Right cardiac atrium (tissue), 5 donors: ENCODE data around the gene SOBP. TPM values are rescaled to one million over a fixed set of nuclear protein-coding genes. Genes with fewer than 3 reads are reported as not detected.

ENCODE experiments used
- ATAC-seq, 2 donors: fragments of 200-7000 bp; cut with Tn5 transposase; one replicate each; pipeline versions ENCODE4 v1.8.0 to v1.9.1; 2020; ENCODE audit warnings: moderate library complexity in 2 of 2, mild to moderate bottlenecking in 1 of 2
- DNase-seq, 3 donors: peaks; one replicate each; pipeline ENCODE4 v3.0.0-alpha.2; 2020
- H3K27ac ChIP-seq: one replicate; pipeline ENCODE4 v1.5.1; 2013; ENCODE audit warnings: mild to moderate bottlenecking, low read length, control low read depth, moderate library complexity
- H3K27me3 ChIP-seq: one replicate; pipeline ENCODE4 v1.6.1; 2013; ENCODE audit not compliant: control insufficient read depth, insufficient read depth
- H3K4me1 ChIP-seq: one replicate; pipeline ENCODE4 v1.6.1; 2013; ENCODE audit warnings: low read length; ENCODE audit not compliant: control insufficient read depth, insufficient read depth
- H3K4me3 ChIP-seq: one replicate; pipeline ENCODE4 v1.5.1; 2013; ENCODE audit warnings: low read length, control low read depth
- H3K9me3 ChIP-seq: one replicate; pipeline ENCODE4 v1.6.1; 2013; ENCODE audit warnings: low read length; ENCODE audit not compliant: control insufficient read depth
- WGBS: extraction: QIAGEN DNeasy Blood & Tissue Kit; methylation state at CpG from one replicate; pipeline ENCODE4 v1.1.7; 2013; 5-methylcytosine and 5-hydroxymethylcytosine counted together
- intact Hi-C, 4 donors: fragments of 100-400 bp; cut with DNase I; formaldehyde crosslinking; loops; one replicate each; pipeline versions ENCODE4 v1.11.0 to v1.14.0; 2022 to 2023
- polyA plus RNA-seq: library from polyadenylated mRNA; stranded (reverse); fragments of 200-250 nt; gene quantifications from one replicate; pipeline ENCODE4 v1.2.3, GENCODE V29; 2013
- total RNA-seq, 4 donors: library from RNA; stranded (reverse); fragmentation: NEBNext Ultra II Directional; extraction: Animal tissue kit (Norgen Biotek cat#: 25700); gene quantifications; one replicate each; pipeline ENCODE4 v1.2.1, GENCODE V29; 2021
- donor health status: healthy with polysubstance abuse.
- donor health status: DM: no; HTN: yes; CAD: no.
- donor health status: DM: no; HTN: no; CAD: no.
- donor health status: DM: no; HTN: yes; CAD: no; lungs with severe emphysema.
- donor health status: DM: yes; HTN: yes; CAD: no.

Gene SOBP
- total and polyA plus RNA-seq, 5 donors, result 10.4 to 20.6 (median 17.7) TPM

GRCh38 chr6:107633680-107634323 lies 143.9 kb downstream of the SOBP start:
- intact Hi-C loops, result no loop called here
- peak; percentile 42 to 44 for ATAC-seq
- no peak overlapping the region for H3K4me3 ChIP-seq

GRCh38 chr6:107634324-107635056 lies 144.6 kb downstream of the SOBP start:
- H3K9me3 ChIP-seq, result no peaks in the 10 kb centered on the region
- H3K4me3 ChIP-seq, result peak overlapping the region; percentile 36
- 9% methylated on average over 101 of the region's 101 CpGs for WGBS
- ATAC-seq (peak; percentile 60 to 75), DNase-seq (peak; percentile 49 to 88 (median 78))
- H3K27ac ChIP-seq, result no peak overlapping the region
- no peaks in the 10 kb centered on the region for H3K27me3 ChIP-seq
- intact Hi-C loops, result no loop called here
- H3K4me1 ChIP-seq, result no peaks in the 10 kb centered on the region

More at GRCh38 chr6:107633680-107634323, 143.9 kb downstream of the SOBP start:
- peaks cover under 1% of the 10 kb centered on the region for H3K4me1 ChIP-seq
- peak in 2 of 3 donors; percentile 65 to 70 for DNase-seq
- H3K27ac ChIP-seq, result no peak overlapping the region
- 70% methylated on average over 39 of the region's 39 CpGs for WGBS
- H3K27me3 ChIP-seq, result no peaks in the 10 kb centered on the region
- no peaks in the 10 kb centered on the region for H3K9me3 ChIP-seq

- DNase-seq, result no peak
Measured at GRCh38 chr6:107635057-107635515, 145.2 kb downstream of the SOBP start.

GRCh38 chr6:107636486-107636885 lies 146.6 kb downstream of the SOBP start:
- no peaks in the 10 kb centered on the region for H3K27me3 ChIP-seq
- H3K4me1 ChIP-seq, result peaks cover 5% of the 10 kb centered on the region
- intact Hi-C loops, result no loop called here
- ATAC-seq (no peak), DNase-seq (peak in 1 of 3 donors; percentile 22)
- no peaks in the 10 kb centered on the region for H3K9me3 ChIP-seq
- WGBS, result 97% methylated on average over 10 of the region's 10 CpGs
- no peak overlapping the region for H3K4me3 ChIP-seq
- no peak overlapping the region for H3K27ac ChIP-seq

More at GRCh38 chr6:107635057-107635515, 145.2 kb downstream of the SOBP start:
- Histone ChIP-seq H3K4me3 (peak overlapping the region; percentile 36), H3K27ac (no peak overlapping the region), H3K9me3 (no peaks in the 10 kb centered on the region), H3K4me1 (no peaks in the 10 kb centered on the region), H3K27me3 (no peaks in the 10 kb centered on the region)
- 53% methylated on average over 40 of the region's 40 CpGs for WGBS
- intact Hi-C loops, result no loop called here
- no peak for ATAC-seq

- DNase-seq (no peak), ATAC-seq (no peak)
- no peak overlapping the region for H3K4me3 ChIP-seq
- H3K9me3 ChIP-seq, result no peaks in the 10 kb centered on the region
- intact Hi-C loops, result no loop called here
- H3K4me1 ChIP-seq, result peaks cover 10% of the 10 kb centered on the region
- 88% methylated on average over 11 of the region's 11 CpGs for WGBS
- no peaks in the 10 kb centered on the region for H3K27me3 ChIP-seq
- no peak overlapping the region for H3K27ac ChIP-seq
Measured at GRCh38 chr6:107637316-107638315, 147.7 kb downstream of the SOBP start.

GRCh38 chr6:107638493-107638892 lies 148.6 kb downstream of the SOBP start:
- no peak overlapping the region for H3K4me3 ChIP-seq
- H3K9me3 ChIP-seq, result no peaks in the 10 kb centered on the region
- no peak for DNase-seq
- ATAC-seq, result no peak
- no peak overlapping the region for H3K27ac ChIP-seq
- H3K4me1 ChIP-seq, result peaks cover 10% of the 10 kb centered on the region
- intact Hi-C loops, result no loop called here
- H3K27me3 ChIP-seq, result no peaks in the 10 kb centered on the region
- WGBS, result 90% methylated on average over 4 of the region's 4 CpGs

- H3K4me3 ChIP-seq, result no peak overlapping the region
- no peak for DNase-seq
- 33% methylated on average over 2 of the region's 2 CpGs for WGBS
- H3K9me3 ChIP-seq, result no peaks in the 10 kb centered on the region
- H3K4me1 ChIP-seq, result peaks cover 10% of the 10 kb centered on the region
- no peak overlapping the region for H3K27ac ChIP-seq
- ATAC-seq, result no peak
- H3K27me3 ChIP-seq, result no peaks in the 10 kb centered on the region
- intact Hi-C loops, result no loop called here
Measured at GRCh38 chr6:107639511-107639910, 149.6 kb downstream of the SOBP start.

- ATAC-seq (no peak), DNase-seq (no peak)
- intact Hi-C loops, result loop anchor here in 1 of 4 donors (10.0 kb wide), 1 partner anchor 156 kb away; no protein-coding TSS in a partner anchor
- WGBS, result 55% methylated on average over 1 of the region's 1 CpG
- H3K9me3 ChIP-seq, result no peaks in the 10 kb centered on the region
- H3K27me3 ChIP-seq, result no peaks in the 10 kb centered on the region
- no peak overlapping the region for H3K4me3 ChIP-seq
- H3K27ac ChIP-seq, result peak overlapping the region; percentile 31
- H3K4me1 ChIP-seq, result peaks cover 12% of the 10 kb centered on the region
Measured at GRCh38 chr6:107641071-107641470, 151.2 kb downstream of the SOBP start.

- WGBS, result 43% methylated on average over 14 of the region's 14 CpGs
- no peaks in the 10 kb centered on the region for H3K9me3 ChIP-seq
- peaks cover 16% of the 10 kb centered on the region for H3K4me1 ChIP-seq
- intact Hi-C loops, result loop anchor here in 1 of 4 donors (10.0 kb wide), 1 partner anchor 157 kb away; no protein-coding TSS in a partner anchor
- H3K27me3 ChIP-seq, result no peaks in the 10 kb centered on the region
- DNase-seq (peak; percentile 56 to 77 (median 77)), ATAC-seq (peak; percentile 66 to 69)
- no peak overlapping the region for H3K4me3 ChIP-seq
- H3K27ac ChIP-seq, result peak overlapping the region; percentile 31
Measured at GRCh38 chr6:107641500-107641941, 151.6 kb downstream of the SOBP start.

GRCh38 chr6:107642095-107642860 lies 152.4 kb downstream of the SOBP start:
- Histone ChIP-seq H3K4me1 (peaks cover 19% of the 10 kb centered on the region), H3K4me3 (no peak overlapping the region), H3K27ac (no peak overlapping the region), H3K9me3 (no peaks in the 10 kb centered on the region), H3K27me3 (no peaks in the 10 kb centered on the region)
- 53% methylated on average over 3 of the region's 3 CpGs for WGBS
- DNase-seq (no peak), ATAC-seq (no peak)
- intact Hi-C loops, result loop anchor here in 1 of 4 donors (10.0 kb wide), 1 partner anchor 157 kb away; no protein-coding TSS in a partner anchor
